SU-DHL-6 (cell line): ENCODE data around the gene PHGDH.

Source experiments
- H2AFZ ChIP-seq: fragments of 200-600 bp; sonication (generic); 2 replicates; pipeline ENCODE4 v1.6.1; 2014; ENCODE audit warnings: low read depth, mild to moderate bottlenecking, moderate library complexity, mixed read lengths, antibody characterized with exemption, low read length; ENCODE audit not compliant: severe bottlenecking
- H3F3A ChIP-seq: fragments of 200-600 bp; shearing (Covaris generic); 2 replicates; pipeline ENCODE4 v1.6.0; 2016; ENCODE audit warnings: antibody characterized with exemption, mild to moderate bottlenecking; ENCODE audit not compliant: insufficient read depth
- H3K27ac ChIP-seq: fragments of 200-600 bp; sonication (generic); 2 replicates; pipeline ENCODE4 v1.5.1; 2016; ENCODE audit warnings: low read depth, mild to moderate bottlenecking, low read length, moderate library complexity, mixed read lengths
- H3K27me3 ChIP-seq: fragments of 200-600 bp; sonication (generic), shearing (Covaris generic); 2 replicates; pipeline ENCODE4 v1.6.0; 2014; ENCODE audit warnings: mild to moderate bottlenecking, low read length
- H3K36me3 ChIP-seq: fragments of 200-600 bp; sonication (generic); 2 replicates; pipeline ENCODE4 v1.6.1; 2014; ENCODE audit warnings: mild to moderate bottlenecking, low read length, mixed read lengths
- H3K4me2 ChIP-seq: fragments of 300-600, 200-600 bp; shearing (Covaris generic), sonication (generic); 2 replicates; pipeline ENCODE4 v1.6.0; 2014; ENCODE audit warnings: low read length, low read depth, mild to moderate bottlenecking; ENCODE audit not compliant: poor library complexity, severe bottlenecking
- H3K4me3 ChIP-seq: fragments of 200-600 bp; sonication (generic); 2 replicates; pipeline ENCODE4 v1.5.1; 2014; ENCODE audit warnings: antibody characterized with exemption, low read length, mild to moderate bottlenecking, mixed read lengths; ENCODE audit not compliant: insufficient read depth, poor library complexity, severe bottlenecking
- H3K79me2 ChIP-seq: fragments of 200-600 bp; sonication (generic); 2 replicates; pipeline ENCODE4 v1.6.1; 2014; ENCODE audit warnings: mild to moderate bottlenecking, low read length, moderate library complexity; ENCODE audit not compliant: insufficient read depth
- H3K9ac ChIP-seq: fragments of 200-600 bp; sonication (generic); 2 replicates; pipeline ENCODE4 v1.7.0; 2014; ENCODE audit warnings: mild to moderate bottlenecking, low read length
- H3K9me2 ChIP-seq: fragments of 200-600 bp; sonication (generic); replicated peaks from 2 replicates; pipeline ENCODE4 v1.6.1; 2014; ENCODE audit warnings: low read length; ENCODE audit not compliant: insufficient read depth
- H3K9me3 ChIP-seq: fragments of 200-600 bp; sonication (generic); 2 replicates; pipeline ENCODE4 v1.6.1; 2014; ENCODE audit warnings: low read length, mixed read lengths; ENCODE audit not compliant: insufficient read depth
- H4K20me1 ChIP-seq: fragments of 200-600 bp; sonication (generic); 2 replicates; pipeline ENCODE4 v1.6.1; 2014; ENCODE audit warnings: low read depth, mild to moderate bottlenecking, antibody characterized with exemption, low read length, moderate library complexity, mixed read lengths
- EZH2phosphoT487 ChIP-seq: fragments of 200-600 bp; sonication (generic), shearing (Covaris generic); conservative IDR thresholded peaks from 2 replicates; pipeline ENCODE4 v1.6.1; 2018; ENCODE audit warnings: mild to moderate bottlenecking, antibody characterized with exemption, low read length, moderate library complexity, mixed read lengths
- TF ChIP-seq, protein P1 (sequence below): fragments of 200-600 bp; sonication (generic); IDR thresholded peaks from one replicate; pipeline ENCODE4 v1.5.1; 2017; ENCODE audit warnings: antibody characterized with exemption, mild to moderate bottlenecking, low read length, moderate library complexity; ENCODE audit not compliant: insufficient read depth, poor library complexity, severe bottlenecking

Gene PHGDH

DNA sequence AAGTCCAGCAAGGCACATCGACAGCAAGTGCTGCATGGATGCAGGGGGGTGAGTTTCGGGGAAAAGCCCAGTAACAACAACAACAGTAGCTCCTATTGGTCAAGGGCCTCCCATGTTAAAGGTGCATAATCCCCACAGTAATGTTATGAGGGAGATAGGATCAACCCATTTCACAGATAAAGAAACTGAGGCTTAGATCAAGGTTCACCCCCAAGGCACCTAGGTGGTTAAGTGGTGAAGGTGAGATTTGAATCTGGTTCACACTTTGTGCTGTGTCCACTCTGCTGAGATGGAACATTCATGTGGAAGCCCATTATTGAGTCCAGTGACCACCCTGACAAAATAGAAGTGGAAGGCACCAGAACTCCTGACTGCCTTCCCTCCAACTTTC is 24.9 kb downstream of the PHGDH start:
- no peaks in the 10 kb centered on the region for H3F3A ChIP-seq
- no peak overlapping the region for H3K27ac ChIP-seq
- no peak for TF ChIP-seq EZH2phosphoT487
- TF ChIP-seq, protein P1, sequence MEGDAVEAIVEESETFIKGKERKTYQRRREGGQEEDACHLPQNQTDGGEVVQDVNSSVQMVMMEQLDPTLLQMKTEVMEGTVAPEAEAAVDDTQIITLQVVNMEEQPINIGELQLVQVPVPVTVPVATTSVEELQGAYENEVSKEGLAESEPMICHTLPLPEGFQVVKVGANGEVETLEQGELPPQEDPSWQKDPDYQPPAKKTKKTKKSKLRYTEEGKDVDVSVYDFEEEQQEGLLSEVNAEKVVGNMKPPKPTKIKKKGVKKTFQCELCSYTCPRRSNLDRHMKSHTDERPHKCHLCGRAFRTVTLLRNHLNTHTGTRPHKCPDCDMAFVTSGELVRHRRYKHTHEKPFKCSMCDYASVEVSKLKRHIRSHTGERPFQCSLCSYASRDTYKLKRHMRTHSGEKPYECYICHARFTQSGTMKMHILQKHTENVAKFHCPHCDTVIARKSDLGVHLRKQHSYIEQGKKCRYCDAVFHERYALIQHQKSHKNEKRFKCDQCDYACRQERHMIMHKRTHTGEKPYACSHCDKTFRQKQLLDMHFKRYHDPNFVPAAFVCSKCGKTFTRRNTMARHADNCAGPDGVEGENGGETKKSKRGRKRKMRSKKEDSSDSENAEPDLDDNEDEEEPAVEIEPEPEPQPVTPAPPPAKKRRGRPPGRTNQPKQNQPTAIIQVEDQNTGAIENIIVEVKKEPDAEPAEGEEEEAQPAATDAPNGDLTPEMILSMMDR: no peak
- H3K79me2 ChIP-seq: no peaks in the 10 kb centered on the region
- H3K4me3 ChIP-seq: no peak overlapping the region
- no peaks in the 10 kb centered on the region for H4K20me1 ChIP-seq
- H3K9me2 ChIP-seq: no peaks in the 10 kb centered on the region
- peaks cover 4% of the 10 kb centered on the region; the same call in 1 of the 2 replicates for H3K36me3 ChIP-seq
- H3K9me3 ChIP-seq: no peaks in the 10 kb centered on the region
- no peak overlapping the region for H2AFZ ChIP-seq
- H3K9ac ChIP-seq: no peak overlapping the region
- no peak overlapping the region for H3K4me2 ChIP-seq
- no peaks in the 10 kb centered on the region for H3K27me3 ChIP-seq

DNA sequence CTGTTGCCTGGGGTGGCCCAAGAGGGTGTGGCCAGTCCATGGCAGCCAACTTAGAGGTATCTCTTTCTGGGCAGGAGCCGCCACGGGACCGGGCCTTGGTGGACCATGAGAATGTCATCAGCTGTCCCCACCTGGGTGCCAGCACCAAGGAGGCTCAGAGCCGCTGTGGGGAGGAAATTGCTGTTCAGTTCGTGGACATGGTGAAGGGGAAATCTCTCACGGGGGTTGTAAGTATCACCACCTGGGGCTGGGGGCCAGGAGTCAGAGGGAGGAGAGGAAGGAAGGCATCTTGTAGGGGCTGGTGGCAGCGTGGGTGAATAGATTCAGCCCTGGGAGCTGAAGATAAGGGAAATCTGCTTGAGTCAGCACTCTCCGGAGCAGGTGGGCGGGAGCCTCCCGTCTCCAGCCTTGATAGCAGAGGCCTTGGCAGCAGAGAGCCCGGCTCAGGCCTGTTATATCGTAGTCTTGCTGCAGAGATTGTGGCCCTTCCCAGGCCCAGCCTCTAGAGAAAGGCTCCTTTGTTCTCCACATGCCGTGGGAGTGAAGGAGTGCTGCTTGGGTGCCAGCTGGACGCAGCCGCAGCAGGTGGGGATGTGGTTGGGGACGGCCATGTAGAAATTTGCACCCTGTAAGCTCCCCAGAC is 25.4 kb downstream of the PHGDH start:
- no peaks in the 10 kb centered on the region for H3F3A ChIP-seq
- TF ChIP-seq, protein P1: no peak
- TF ChIP-seq EZH2phosphoT487: no peak
- H3K27me3 ChIP-seq: no peaks in the 10 kb centered on the region
- H3K9me3 ChIP-seq: no peaks in the 10 kb centered on the region
- H3K79me2 ChIP-seq: no peaks in the 10 kb centered on the region
- no peak overlapping the region for H3K4me2 ChIP-seq
- peaks cover 3% of the 10 kb centered on the region; the same call in 1 of the 2 replicates for H3K36me3 ChIP-seq
- H4K20me1 ChIP-seq: no peaks in the 10 kb centered on the region
- no peak overlapping the region for H3K9ac ChIP-seq
- H3K9me2 ChIP-seq: no peaks in the 10 kb centered on the region
- no peak overlapping the region for H2AFZ ChIP-seq
- H3K27ac ChIP-seq: no peak overlapping the region
- no peak overlapping the region for H3K4me3 ChIP-seq

DNA sequence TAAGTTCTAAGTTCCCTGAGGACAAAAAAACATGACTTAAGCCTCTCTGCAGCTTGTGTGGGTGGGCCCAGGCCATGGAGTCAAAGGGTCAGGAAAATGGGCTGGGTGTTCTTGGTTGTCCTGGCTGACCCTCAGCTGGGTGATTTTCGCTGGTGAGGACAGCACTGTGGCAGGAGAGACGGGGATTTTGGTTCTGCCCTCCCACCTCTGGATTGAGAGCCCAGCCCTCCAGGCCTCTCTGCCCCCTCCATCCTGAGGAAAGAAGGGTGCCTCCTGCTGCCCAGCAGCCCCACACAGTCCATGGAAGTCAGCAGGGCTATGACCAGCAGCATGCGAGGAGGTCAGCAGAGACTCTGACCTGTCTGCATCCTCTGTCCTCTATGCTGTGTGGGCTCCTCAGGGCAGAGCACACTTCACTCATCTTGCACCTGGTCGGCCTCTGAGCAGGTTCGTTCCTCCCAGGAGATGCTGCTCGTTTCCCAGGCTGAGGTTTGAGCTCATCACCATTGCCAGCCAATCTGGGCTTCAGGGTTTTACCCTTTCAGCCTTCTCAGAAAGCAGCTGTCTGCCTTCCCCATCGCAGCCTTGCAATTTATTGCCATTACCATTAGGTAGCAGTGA is 26.5 kb downstream of the PHGDH start:
- TF ChIP-seq, protein P1: no peak
- TF ChIP-seq EZH2phosphoT487: no peak
- Histone ChIP-seq H3K27me3 (no peaks in the 10 kb centered on the region), H3K4me3 (no peak overlapping the region), H3K79me2 (no peaks in the 10 kb centered on the region), H3F3A (no peaks in the 10 kb centered on the region), H4K20me1 (no peaks in the 10 kb centered on the region), H3K9me2 (no peaks in the 10 kb centered on the region), H3K9me3 (no peaks in the 10 kb centered on the region), H3K27ac (no peak overlapping the region), H2AFZ (no peak overlapping the region), H3K9ac (no peak overlapping the region), H3K36me3 (peaks cover 3% of the 10 kb centered on the region; the same call in 1 of the 2 replicates), H3K4me2 (no peak overlapping the region)
